Astrocyte of the cerebellum (primary cell): ENCODE measurements around the gene KCNMB2.

Experiments
- DNase-seq: peaks from one replicate; pipeline ENCODE4 v3.0.0-alpha.2; 2011; ENCODE audit warnings: low read depth
- H3K4me3 ChIP-seq: 2 replicates; pipeline ENCODE4 v1.5.1; 2011; ENCODE audit warnings: mild to moderate bottlenecking, low read depth, low read length, moderate library complexity
- CTCF ChIP-seq: IDR thresholded peaks from 2 replicates; pipeline ENCODE4 v1.5.1; 2012; ENCODE audit warnings: low read length, low read depth, moderate library complexity, mild to moderate bottlenecking; ENCODE audit errors: missing control alignments
- in situ Hi-C: cut with HindIII; loops from 2 replicates; pipeline ENCODE4 v1.10.0; 2017; ENCODE audit warnings: low sequenced_read_pairs

KCNMB2 gene

GRCh38 chr3:178833695-178834094 is 297.5 kb downstream of the KCNMB2 start:
- no peak for DNase-seq
- in situ Hi-C loops: no loop called here
- TF ChIP-seq CTCF: no peak
- H3K4me3 ChIP-seq: no peak overlapping the region

GRCh38 chr3:178835033-178835432 is 298.8 kb downstream of the KCNMB2 start:
- in situ Hi-C loops: no loop called here
- H3K4me3 ChIP-seq: no peak overlapping the region
- no peak for DNase-seq
- TF ChIP-seq CTCF: no peak

- no peak overlapping the region for H3K4me3 ChIP-seq
- TF ChIP-seq CTCF: no peak
- in situ Hi-C loops: no loop called here
- DNase-seq: no peak
Observed at GRCh38 chr3:178837512-178837911, 301.3 kb downstream of the KCNMB2 start.

GRCh38 chr3:178840586-178840985 is 304.4 kb downstream of the KCNMB2 start:
- no peak for DNase-seq
- no peak for TF ChIP-seq CTCF
- in situ Hi-C loops: no loop called here
- H3K4me3 ChIP-seq: no peak overlapping the region

- H3K4me3 ChIP-seq: no peak overlapping the region
- TF ChIP-seq CTCF: no peak
- no peak for DNase-seq
- in situ Hi-C loops: no loop called here
Observed at GRCh38 chr3:178841011-178841410, 304.8 kb downstream of the KCNMB2 start.

- DNase-seq: no peak
Observed at GRCh38 chr3:178844916-178845315, 308.7 kb downstream of the KCNMB2 start.

More at GRCh38 chr3:178844916-178845315, 308.7 kb downstream of the KCNMB2 start:
- no peak overlapping the region for H3K4me3 ChIP-seq
- in situ Hi-C loops: no loop called here
- no peak for TF ChIP-seq CTCF
